D721Med (cell line): ENCODE data around the gene L1CAM.

Experiments used
- DNase-seq: peaks from one replicate; pipeline ENCODE4 v3.0.0; 2011; ENCODE audit warnings: low spot score; ENCODE audit not compliant: insufficient read length
- FAIRE-seq: peaks from 2 replicates; lab custom pipeline; 2011; peaks lifted over from hg19 to GRCh38; lab: Jason Lieb, UNC
- TF ChIP-seq, protein P1 (sequence below): IDR thresholded peaks from 2 replicates; pipeline ENCODE4 v1.5.1; 2012; ENCODE audit warnings: mild to moderate bottlenecking, control low read depth; ENCODE audit not compliant: insufficient read depth; ENCODE audit errors: missing control alignments

Gene L1CAM

GRCh38 chrX:153828723-153829548 lies 57.0 kb downstream of the L1CAM start:
- no peak for FAIRE-seq
- TF ChIP-seq, protein P1, sequence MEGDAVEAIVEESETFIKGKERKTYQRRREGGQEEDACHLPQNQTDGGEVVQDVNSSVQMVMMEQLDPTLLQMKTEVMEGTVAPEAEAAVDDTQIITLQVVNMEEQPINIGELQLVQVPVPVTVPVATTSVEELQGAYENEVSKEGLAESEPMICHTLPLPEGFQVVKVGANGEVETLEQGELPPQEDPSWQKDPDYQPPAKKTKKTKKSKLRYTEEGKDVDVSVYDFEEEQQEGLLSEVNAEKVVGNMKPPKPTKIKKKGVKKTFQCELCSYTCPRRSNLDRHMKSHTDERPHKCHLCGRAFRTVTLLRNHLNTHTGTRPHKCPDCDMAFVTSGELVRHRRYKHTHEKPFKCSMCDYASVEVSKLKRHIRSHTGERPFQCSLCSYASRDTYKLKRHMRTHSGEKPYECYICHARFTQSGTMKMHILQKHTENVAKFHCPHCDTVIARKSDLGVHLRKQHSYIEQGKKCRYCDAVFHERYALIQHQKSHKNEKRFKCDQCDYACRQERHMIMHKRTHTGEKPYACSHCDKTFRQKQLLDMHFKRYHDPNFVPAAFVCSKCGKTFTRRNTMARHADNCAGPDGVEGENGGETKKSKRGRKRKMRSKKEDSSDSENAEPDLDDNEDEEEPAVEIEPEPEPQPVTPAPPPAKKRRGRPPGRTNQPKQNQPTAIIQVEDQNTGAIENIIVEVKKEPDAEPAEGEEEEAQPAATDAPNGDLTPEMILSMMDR: no peak
- no peak for DNase-seq

GRCh38 chrX:153828308-153828707 lies 57.7 kb downstream of the L1CAM start:
- TF ChIP-seq, protein P1: no peak
- DNase-seq: no peak
- no peak for FAIRE-seq

- DNase-seq (no peak), FAIRE-seq (no peak)
- TF ChIP-seq, protein P1: no peak
Observed at GRCh38 chrX:153827903-153828302, 58.1 kb downstream of the L1CAM start.

DNA sequence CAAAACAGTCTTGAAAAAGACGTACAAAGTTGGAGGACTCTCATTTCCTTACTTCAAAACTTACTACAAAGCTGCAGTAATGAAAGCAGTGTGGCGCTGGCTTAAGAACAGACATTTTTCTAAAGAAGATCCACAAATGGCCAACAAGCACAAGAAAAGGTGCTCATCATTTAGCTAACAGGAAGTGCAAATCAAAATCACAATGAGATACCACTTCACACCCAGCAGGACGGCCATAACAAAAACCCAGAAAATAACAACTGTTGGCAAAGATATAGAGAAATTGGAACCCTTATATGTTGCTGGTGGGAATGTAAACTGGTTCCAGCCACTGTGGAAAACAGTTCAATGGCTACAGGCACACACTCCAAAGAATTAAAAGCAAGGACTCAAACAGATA lies 59.0 kb downstream of the L1CAM start:
- FAIRE-seq: no peak

GRCh38 chrX:153825042-153825441 lies 60.9 kb downstream of the L1CAM start:
- TF ChIP-seq, protein P1: no peak
- no peak for DNase-seq
- no peak for FAIRE-seq

More for the DNA sequence above, 59.0 kb downstream of the L1CAM start:
- TF ChIP-seq, protein P1: no peak
- DNase-seq: no peak

DNA sequence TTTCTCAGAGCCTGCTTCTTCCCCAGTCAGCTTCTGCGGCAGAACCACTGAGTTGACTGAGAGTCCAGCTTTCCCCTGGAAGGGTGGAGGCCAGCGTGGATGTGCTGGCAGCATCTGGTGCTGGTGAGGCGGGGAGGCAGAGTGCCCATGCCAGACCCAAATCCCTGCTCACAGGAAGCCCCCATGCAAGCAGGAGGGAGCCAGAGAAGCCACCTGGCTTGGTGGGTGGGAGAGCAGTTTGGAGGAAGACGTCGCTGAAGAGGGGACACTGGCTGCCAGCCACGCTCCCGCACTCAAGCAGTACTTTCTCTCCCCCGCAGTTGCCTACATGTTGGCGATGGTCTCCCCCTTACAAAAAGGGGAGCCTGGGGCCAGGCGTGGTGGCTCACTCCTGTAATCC lies 61.6 kb downstream of the L1CAM start:
- no peak for DNase-seq
- FAIRE-seq: no peak
- TF ChIP-seq, protein P1: no peak

GRCh38 chrX:153821066-153821465 lies 64.9 kb downstream of the L1CAM start:
- no peak for FAIRE-seq
- DNase-seq: no peak
- TF ChIP-seq, protein P1: no peak
